GM19463 (cell line): Measurements from ENCODE around the gene ISG20L2.
"Not testable (repeated sequence)": the region's sequence is repeated elsewhere in the genome, so short reads cannot be mapped to it uniquely, and the experiment has no call there.

Experiments used
- ATAC-seq: cut with Tn5 transposase; IDR thresholded peaks from one replicate; pipeline ENCODE4 v1.9.1; 2021; ENCODE audit warnings: mild to moderate bottlenecking, moderate library complexity; ENCODE audit not compliant: unreplicated experiment

ISG20L2 gene

GRCh38 chr1:156728599-156729462 is at the start of gene ISG20L2:
TSS of gene ISG20L2 (minus strand) at chr1:156728766. CDS start at chr1:156727652, 1,114 bp downstream.
- peak; percentile 90 for ATAC-seq

- ATAC-seq = no peak
Measured at GRCh38 chr1:156777573-156777972, 49.0 kb upstream of the ISG20L2 start.

DNA sequence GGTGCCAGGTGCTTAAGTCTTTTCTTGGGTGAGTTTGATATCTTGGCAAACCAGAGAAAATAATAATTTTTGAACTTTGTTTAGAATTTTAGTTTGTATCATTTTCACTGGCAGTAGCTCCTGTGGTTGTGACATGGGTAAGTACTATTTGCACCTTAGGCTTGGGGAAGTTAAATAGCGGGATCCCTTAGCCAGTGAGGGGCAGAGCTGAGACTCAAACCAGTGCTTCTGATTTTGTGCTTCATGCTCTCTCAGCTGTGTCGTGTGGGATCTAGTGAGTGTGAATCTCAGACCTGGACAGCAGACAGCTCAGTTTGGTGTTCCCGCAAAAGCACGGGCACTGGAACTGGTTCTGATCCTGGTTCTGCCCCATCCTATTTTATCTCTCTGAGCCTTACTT is 48.4 kb upstream of the ISG20L2 start:
- ATAC-seq = no peak

DNA sequence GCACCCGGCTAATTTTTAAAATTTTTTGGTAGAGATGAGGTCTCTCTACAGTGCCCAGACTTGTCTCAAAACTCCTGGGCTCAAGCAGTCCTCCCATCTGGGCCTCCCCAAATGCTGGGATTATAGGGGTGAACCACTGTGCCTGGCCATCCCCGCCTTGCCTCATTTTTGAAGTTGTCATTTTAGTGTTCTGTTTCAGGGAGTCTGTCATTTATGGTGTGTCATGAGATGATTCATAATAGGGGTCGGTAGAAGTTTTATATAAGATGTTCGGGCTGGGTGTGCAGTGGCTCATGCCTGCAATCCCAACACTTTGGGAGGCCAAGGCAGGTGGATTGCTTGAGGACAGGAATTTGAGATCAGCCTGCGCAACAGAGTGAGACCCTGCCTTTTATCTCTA is 47.2 kb upstream of the ISG20L2 start:
- no peak for ATAC-seq

GRCh38 chr1:156773607-156774006 is 45.0 kb upstream of the ISG20L2 start:
- ATAC-seq = no peak

GRCh38 chr1:156772728-156773497 is 44.3 kb upstream of the ISG20L2 start:
- ATAC-seq = no peak

DNA sequence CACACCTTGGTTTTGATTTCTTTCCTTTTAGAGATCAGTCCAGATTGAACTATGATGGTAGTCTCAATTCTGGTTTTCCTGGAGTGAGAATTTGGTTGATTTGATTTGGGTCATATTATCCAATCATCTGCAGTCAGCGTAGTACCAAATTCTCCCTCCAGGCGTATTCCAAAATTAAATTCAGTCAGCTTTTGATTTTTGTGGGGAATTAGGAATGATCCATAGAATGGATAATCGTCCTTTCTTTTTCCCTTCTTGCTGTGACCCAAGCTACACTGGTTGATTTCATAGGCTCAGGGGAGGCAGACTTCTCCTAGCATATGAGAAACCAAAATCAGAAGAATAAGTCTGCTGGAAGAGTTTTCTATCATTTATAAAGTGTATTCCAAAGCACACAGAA is 43.7 kb upstream of the ISG20L2 start:
- ATAC-seq = no peak

GRCh38 chr1:156768610-156769295 is 40.2 kb upstream of the ISG20L2 start:
- ATAC-seq = no peak

GRCh38 chr1:156767879-156768604 is 39.5 kb upstream of the ISG20L2 start:
- no peak for ATAC-seq

- ATAC-seq = peak; percentile 92
Measured at GRCh38 chr1:156767101-156767878, 38.7 kb upstream of the ISG20L2 start, which contains the start of gene PRCC. TSS of gene PRCC (plus strand) at chr1:156767535. CDS start at chr1:156767772, 237 bp downstream.

GRCh38 chr1:156766298-156767100 is 37.9 kb upstream of the ISG20L2 start:
- ATAC-seq = peak; percentile 5

GRCh38 chr1:156765666-156766065 is 37.1 kb upstream of the ISG20L2 start:
- no peak for ATAC-seq

- ATAC-seq = not testable (repeated sequence)
Measured at GRCh38 chr1:156765136-156765535, 36.6 kb upstream of the ISG20L2 start.

GRCh38 chr1:156760796-156761104 is 32.2 kb upstream of the ISG20L2 start:
- no peak for ATAC-seq

DNA sequence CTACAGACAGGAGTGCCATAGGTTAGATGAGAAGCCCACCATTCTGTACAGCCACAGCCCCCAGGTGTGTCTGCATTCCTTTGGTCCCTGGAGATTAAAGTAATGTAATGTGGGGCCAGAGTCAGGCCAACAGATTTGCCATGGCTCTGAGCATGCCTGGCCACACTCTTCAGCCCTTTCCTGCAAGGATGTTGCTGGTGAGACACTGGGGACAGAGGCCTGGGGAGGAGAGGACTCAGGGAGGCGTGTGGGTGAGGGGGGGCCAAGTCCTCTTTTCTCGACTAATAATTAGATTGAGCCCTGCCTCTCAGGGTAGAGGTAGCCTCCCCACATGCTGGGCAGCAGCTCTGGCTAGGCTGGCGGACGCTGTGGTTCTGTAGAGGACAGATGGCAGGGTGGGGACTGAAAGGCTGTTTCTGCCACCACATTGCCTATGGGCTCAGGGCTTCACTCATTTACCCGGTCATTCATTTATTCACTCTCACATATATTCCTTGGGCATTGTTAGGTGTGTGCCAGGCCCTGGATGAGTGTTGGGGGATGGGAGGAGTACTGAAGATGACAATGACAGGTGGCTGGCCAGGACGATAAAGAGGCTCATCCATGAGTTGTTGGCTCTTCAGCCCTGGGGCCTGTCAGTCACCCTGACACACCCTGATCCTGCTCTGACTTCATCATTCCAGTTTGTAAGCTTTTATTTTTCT is 31.7 kb upstream of the ISG20L2 start:
- ATAC-seq = no peak

- ATAC-seq = not testable (repeated sequence)
Measured at GRCh38 chr1:156757572-156758253, 29.1 kb upstream of the ISG20L2 start.

DNA sequence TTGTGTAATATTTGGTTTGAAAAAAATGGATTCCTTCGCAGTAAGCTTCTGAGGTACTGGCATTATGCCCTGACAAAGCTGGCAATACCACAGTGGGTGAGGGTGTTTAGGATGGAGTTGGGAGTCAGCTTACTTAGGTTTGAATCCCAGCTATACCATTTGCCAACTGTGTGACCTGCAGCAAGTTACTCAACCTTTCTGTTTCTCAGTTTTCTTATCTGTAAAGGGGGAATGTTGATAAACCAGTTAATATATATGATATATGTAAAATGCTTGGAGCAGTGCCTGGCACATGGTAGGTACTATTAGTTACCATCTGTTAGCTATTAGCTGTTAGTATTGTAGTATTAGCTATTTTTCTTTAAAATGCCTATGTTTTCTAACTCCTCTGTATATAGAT is 27.8 kb upstream of the ISG20L2 start:
- no peak for ATAC-seq

- no peak for ATAC-seq
Measured at GRCh38 chr1:156755527-156755950, 27.0 kb upstream of the ISG20L2 start.
